ENCODE results near the gene KIFC3. TPM values are rescaled to one million over a fixed set of nuclear protein-coding genes. Genes with fewer than 3 reads are reported as not detected.

The KIFC3 gene
- total and polyA plus RNA-seq, 7 donors = 2.5 to 31.2 (median 10.0) TPM

- Histone ChIP-seq H3K4me3 (peak overlapping the region in 3 of 4 donors; percentile 1 to 23 (median 18)), H3K27me3 (no peaks in the 10 kb centered on the region), H3K9me3 (no peaks in the 10 kb centered on the region), H3K36me3 (no peaks in the 10 kb centered on the region), H3K27ac (peak overlapping the region in 2 of 4 donors; percentile 44 to 50), H3K4me1 (peaks cover 0 to 38% (median 34%) of the 10 kb centered on the region in 4 donors)
- DNase-seq = peak; percentile 90
- no peak for TF ChIP-seq EP300 (IDR thresholded peaks at IDR 0.05)
- TF ChIP-seq POLR2A (IDR thresholded peaks at IDR 0.05) = no peak
- TF ChIP-seq POLR2AphosphoS5 (IDR thresholded peaks at IDR 0.05) = no peak
- no peak for TF ChIP-seq CTCF (IDR thresholded peaks at IDR 0.05)
- intact Hi-C loops (cut with DNase I) = loop anchor here (10.0 kb wide), 1 partner anchor 317 kb away; the partner anchor contains the start of gene CFAP20
- 2 to 5% methylated on average over 16 of the region's 16 CpGs for WGBS, 2 donors
Measured at GRCh38 chr16:57807968-57808528, 5.8 kb upstream of the KIFC3 start.

GRCh38 chr16:57807252-57807967, 5.1 kb upstream of the KIFC3 start:
- peaks cover 0 to 44% (median 40%) of the 10 kb centered on the region in 4 donors for H3K4me1 ChIP-seq
- H3K4me3 ChIP-seq = no peak overlapping the region
- H3K27ac ChIP-seq = peak overlapping the region in 2 of 4 donors; percentile 44 to 50
- no peaks in the 10 kb centered on the region for H3K27me3 ChIP-seq
- H3K36me3 ChIP-seq = no peaks in the 10 kb centered on the region
- TF ChIP-seq POLR2AphosphoS5 (IDR thresholded peaks at IDR 0.05) = no peak
- no peak for TF ChIP-seq EP300 (IDR thresholded peaks at IDR 0.05)
- TF ChIP-seq CTCF (IDR thresholded peaks at IDR 0.05) = no peak
- no peak for TF ChIP-seq POLR2A (IDR thresholded peaks at IDR 0.05)
- WGBS, 2 donors = 47 to 76% methylated on average over 7 of the region's 7 CpGs
- H3K9me3 ChIP-seq = no peaks in the 10 kb centered on the region
- intact Hi-C loops (cut with DNase I) = loop anchor here (10.0 kb wide), 1 partner anchor 317 kb away; the partner anchor contains the start of gene CFAP20
- DNase-seq = no peak

GRCh38 chr16:57805176-57805575, 2.9 kb upstream of the KIFC3 start:
- H3K27ac ChIP-seq = peak overlapping the region; percentile 83 to 92 (median 84)

More at GRCh38 chr16:57805176-57805575, 2.9 kb upstream of the KIFC3 start:
- Histone ChIP-seq H3K4me1 (peaks cover 0 to 65% (median 60%) of the 10 kb centered on the region in 4 donors), H3K9me3 (no peaks in the 10 kb centered on the region), H3K36me3 (no peaks in the 10 kb centered on the region), H3K27me3 (no peaks in the 10 kb centered on the region), H3K4me3 (no peak overlapping the region)
- TF ChIP-seq CTCF (IDR thresholded peaks at IDR 0.05) (no peak), POLR2A (IDR thresholded peaks at IDR 0.05) (no peak), EP300 (IDR thresholded peaks at IDR 0.05) (no peak), POLR2AphosphoS5 (IDR thresholded peaks at IDR 0.05) (peak in 1 of 4 donors; percentile 32)
- 53 to 79% methylated on average over 6 of the region's 6 CpGs for WGBS, 2 donors
- intact Hi-C loops (cut with DNase I) = loop anchor here (10.0 kb wide), 1 partner anchor 320 kb away; the partner anchor contains the start of gene CFAP20
- no peak for DNase-seq

All from sigmoid colon (tissue), 7 donors.